Smooth muscle cell (in vitro differentiated cells): ENCODE measurements around the gene GADD45B. TPM values are rescaled to one million over a fixed set of nuclear protein-coding genes. Genes with fewer than 3 reads are reported as not detected.

Experiments
- DNase-seq: peaks from one replicate; lab custom pipeline; 2025; ENCODE audit not compliant: unreplicated experiment; lab: John Stamatoyannopoulos, UW
- H2AFZ ChIP-seq: fragments of 200-600 bp; sonication (generic); 2 replicates; pipeline ENCODE4 v1.6.0; 2016; ENCODE audit warnings: antibody characterized with exemption, low read depth, mild to moderate bottlenecking
- H3F3A ChIP-seq: fragments of 200-600 bp; sonication (generic); 2 replicates; pipeline ENCODE4 v1.6.0; 2017; ENCODE audit warnings: antibody characterized with exemption, low read depth
- H3K27ac ChIP-seq: fragments of 200-600 bp; sonication (generic); 2 replicates; pipeline ENCODE4 v1.5.1; 2016; ENCODE audit warnings: low read depth, mild to moderate bottlenecking
- H3K27me3 ChIP-seq: fragments of 200-600 bp; sonication (generic); 2 replicates; pipeline ENCODE4 v1.6.1; 2016; ENCODE audit warnings: low read depth, mild to moderate bottlenecking
- H3K36me3 ChIP-seq: fragments of 200-600 bp; sonication (generic); 2 replicates; pipeline ENCODE4 v1.5.1; 2016; ENCODE audit warnings: low read depth
- H3K4me1 ChIP-seq: fragments of 200-600 bp; sonication (generic); 2 replicates; pipeline ENCODE4 v1.5.1; 2016; ENCODE audit warnings: low read depth
- H3K4me2 ChIP-seq: fragments of 200-600 bp; sonication (generic); 2 replicates; pipeline ENCODE4 v1.6.0; 2016; ENCODE audit warnings: mild to moderate bottlenecking
- H3K4me3 ChIP-seq: fragments of 200-600 bp; sonication (generic); 2 replicates; pipeline ENCODE4 v1.5.1; 2016; ENCODE audit warnings: mild to moderate bottlenecking
- H3K79me2 ChIP-seq: fragments of 200-600 bp; sonication (generic); 2 replicates; pipeline ENCODE4 v1.6.0; 2016; ENCODE audit warnings: low read depth, mild to moderate bottlenecking
- H3K9ac ChIP-seq: fragments of 200-600 bp; sonication (generic); 2 replicates; pipeline ENCODE4 v1.6.0; 2016; ENCODE audit warnings: low read depth
- H3K9me3 ChIP-seq: fragments of 200-600 bp; sonication (generic); replicated peaks from 2 replicates; pipeline ENCODE4 v1.5.1; 2016; ENCODE audit warnings: low read depth
- H4K20me1 ChIP-seq: fragments of 200-600 bp; sonication (generic); 2 replicates; pipeline ENCODE4 v1.6.0; 2016; ENCODE audit warnings: low read depth
- WGBS: methylation state at CpG from one replicate; pipeline ENCODE4 v1.1.7; 2016; ENCODE audit warnings: low lambda C conversion rate; 5-methylcytosine and 5-hydroxymethylcytosine counted together
- polyA plus RNA-seq: library from polyadenylated mRNA; unstranded; fragments of >200 nt; fragmentation: Nextera tagmentation; extraction: Ambion mirVana; gene quantifications from 2 replicates; pipeline ENCODE4 v1.2.1, GENCODE V29; 2016
- total RNA-seq: library from RNA; depleted of rRNA; stranded (reverse); fragments of >200 nt; gene quantifications from 2 replicates; pipeline ENCODE4 v1.2.3, GENCODE V29; 2014
- TF ChIP-seq, protein P1 (sequence below): fragments of 200-600 bp; sonication (generic); IDR thresholded peaks from 2 replicates; pipeline ENCODE4 v1.5.1; 2017; ENCODE audit warnings: borderline replicate concordance, mild to moderate bottlenecking, antibody characterized with exemption; ENCODE audit not compliant: insufficient read depth, poor library complexity, severe bottlenecking

The GADD45B gene
- total and polyA plus RNA-seq, 2 experiments from 2014 or later, result 252 to 533 TPM

DNA sequence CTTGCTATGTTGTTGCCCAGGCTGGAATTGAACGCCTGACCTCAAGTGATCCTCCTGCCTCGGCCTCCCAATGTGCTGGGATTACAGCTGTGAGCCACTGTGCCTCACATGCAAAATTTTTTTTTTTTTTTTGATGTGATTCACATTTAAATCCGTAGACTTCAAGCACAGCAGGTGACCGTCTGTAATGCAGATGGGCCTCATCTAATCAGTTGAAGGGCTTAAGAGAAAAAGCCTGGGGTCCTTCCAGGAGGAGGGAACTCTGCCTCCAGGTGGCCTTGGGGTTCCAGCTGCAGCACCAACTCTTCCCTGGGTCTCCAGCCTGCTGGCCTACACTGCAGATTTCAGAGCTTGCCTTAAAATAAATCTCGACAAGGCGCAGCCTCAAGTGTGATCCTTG, 43.6 kb downstream of the GADD45B start:
- 87% methylated on average over 6 of the region's 6 CpGs for WGBS
- H3K4me2 ChIP-seq, result no peak overlapping the region
- H3K9me3 ChIP-seq, result no peaks in the 10 kb centered on the region
- no peaks in the 10 kb centered on the region for H4K20me1 ChIP-seq
- no peak overlapping the region for H3K4me3 ChIP-seq
- no peaks in the 10 kb centered on the region for H3K27me3 ChIP-seq
- H3K79me2 ChIP-seq, result no peaks in the 10 kb centered on the region
- H3K4me1 ChIP-seq, result peaks cover 12% of the 10 kb centered on the region
- DNase-seq, result no peak
- H2AFZ ChIP-seq, result no peak overlapping the region
- H3F3A ChIP-seq, result peaks cover 20% of the 10 kb centered on the region
- TF ChIP-seq, protein P1, sequence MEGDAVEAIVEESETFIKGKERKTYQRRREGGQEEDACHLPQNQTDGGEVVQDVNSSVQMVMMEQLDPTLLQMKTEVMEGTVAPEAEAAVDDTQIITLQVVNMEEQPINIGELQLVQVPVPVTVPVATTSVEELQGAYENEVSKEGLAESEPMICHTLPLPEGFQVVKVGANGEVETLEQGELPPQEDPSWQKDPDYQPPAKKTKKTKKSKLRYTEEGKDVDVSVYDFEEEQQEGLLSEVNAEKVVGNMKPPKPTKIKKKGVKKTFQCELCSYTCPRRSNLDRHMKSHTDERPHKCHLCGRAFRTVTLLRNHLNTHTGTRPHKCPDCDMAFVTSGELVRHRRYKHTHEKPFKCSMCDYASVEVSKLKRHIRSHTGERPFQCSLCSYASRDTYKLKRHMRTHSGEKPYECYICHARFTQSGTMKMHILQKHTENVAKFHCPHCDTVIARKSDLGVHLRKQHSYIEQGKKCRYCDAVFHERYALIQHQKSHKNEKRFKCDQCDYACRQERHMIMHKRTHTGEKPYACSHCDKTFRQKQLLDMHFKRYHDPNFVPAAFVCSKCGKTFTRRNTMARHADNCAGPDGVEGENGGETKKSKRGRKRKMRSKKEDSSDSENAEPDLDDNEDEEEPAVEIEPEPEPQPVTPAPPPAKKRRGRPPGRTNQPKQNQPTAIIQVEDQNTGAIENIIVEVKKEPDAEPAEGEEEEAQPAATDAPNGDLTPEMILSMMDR, result no peak
- no peaks in the 10 kb centered on the region for H3K36me3 ChIP-seq
- H3K27ac ChIP-seq, result no peak overlapping the region
- no peak overlapping the region for H3K9ac ChIP-seq

DNA sequence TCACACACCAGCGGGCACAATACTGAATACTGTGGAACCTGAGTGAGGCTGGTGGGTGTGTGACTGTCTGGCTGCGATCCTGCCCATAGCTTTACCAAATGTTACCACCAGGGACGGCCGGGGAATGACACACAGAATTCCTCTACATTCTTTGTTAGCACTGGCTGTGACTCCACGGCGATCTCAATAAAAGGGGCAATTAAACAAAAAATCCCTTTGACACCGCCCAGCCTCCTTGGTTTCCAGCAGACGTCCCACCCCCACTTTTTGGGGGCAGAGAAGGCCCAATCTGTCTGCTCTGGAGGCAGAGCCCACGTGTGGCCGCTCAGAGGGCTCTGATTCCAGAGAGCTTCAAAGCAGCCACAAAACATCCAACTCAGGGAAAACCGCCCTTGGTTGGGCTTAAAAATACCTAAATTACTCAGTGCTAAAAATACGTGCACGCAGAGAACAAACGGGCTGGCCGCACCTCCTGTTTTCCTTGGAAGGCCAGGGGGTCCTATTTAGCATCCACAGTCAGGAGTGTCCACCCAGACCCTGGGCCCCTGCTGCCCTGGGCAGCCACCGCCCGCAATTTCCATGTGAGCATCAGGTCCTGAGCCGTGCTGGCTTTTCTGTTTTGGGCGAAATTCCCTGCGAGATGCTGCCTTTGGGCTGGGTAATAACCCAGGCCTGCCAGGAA, 47.8 kb downstream of the GADD45B start:
- TF ChIP-seq, protein P1, result peak; percentile 40
- Histone ChIP-seq H3K4me1 (peaks cover 12% of the 10 kb centered on the region), H3K27ac (peak overlapping the region; percentile 85), H3K27me3 (no peaks in the 10 kb centered on the region), H3K9me3 (no peaks in the 10 kb centered on the region), H3K4me2 (peak overlapping the region; percentile 75), H3K9ac (peak overlapping the region; percentile 8), H3F3A (peaks cover 23% of the 10 kb centered on the region), H3K4me3 (no peak overlapping the region), H2AFZ (no peak overlapping the region), H3K79me2 (no peaks in the 10 kb centered on the region), H3K36me3 (no peaks in the 10 kb centered on the region), H4K20me1 (no peaks in the 10 kb centered on the region)
- no peak for DNase-seq
- WGBS, result 21% methylated on average over 20 of the region's 20 CpGs

DNA sequence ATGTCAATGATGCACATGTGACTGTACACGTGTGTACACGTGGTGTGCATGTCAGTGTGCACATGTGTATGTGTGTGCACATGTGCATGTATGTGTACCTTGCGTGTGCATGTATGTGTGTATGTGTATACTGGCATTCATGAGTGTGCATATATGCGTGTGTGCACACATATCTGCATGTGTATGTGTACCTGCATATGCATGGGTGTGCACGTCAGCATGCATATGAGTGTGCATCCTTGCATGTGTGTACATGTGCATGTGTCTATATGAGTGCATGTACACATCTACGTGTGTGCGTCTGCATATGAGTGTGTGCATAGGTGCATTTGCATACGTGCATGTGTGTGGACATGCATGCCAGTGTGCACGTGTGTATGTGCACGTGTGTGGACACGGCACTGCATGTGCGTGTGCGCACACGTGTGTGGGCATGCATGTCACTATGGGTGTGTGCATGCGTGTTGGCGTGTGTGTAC, 48.5 kb downstream of the GADD45B start:
- peak overlapping the region; percentile 8 for H3K9ac ChIP-seq
- peak overlapping the region; percentile 75 for H3K4me2 ChIP-seq
- no peaks in the 10 kb centered on the region for H4K20me1 ChIP-seq
- H3K27ac ChIP-seq, result peak overlapping the region; percentile 85
- 93% methylated on average over 16 of the region's 16 CpGs for WGBS
- H3F3A ChIP-seq, result peaks cover 23% of the 10 kb centered on the region
- H2AFZ ChIP-seq, result no peak overlapping the region
- TF ChIP-seq, protein P1, result no peak
- H3K9me3 ChIP-seq, result no peaks in the 10 kb centered on the region
- H3K79me2 ChIP-seq, result no peaks in the 10 kb centered on the region
- no peaks in the 10 kb centered on the region for H3K27me3 ChIP-seq
- H3K4me1 ChIP-seq, result peaks cover 12% of the 10 kb centered on the region
- no peak overlapping the region for H3K4me3 ChIP-seq
- no peaks in the 10 kb centered on the region for H3K36me3 ChIP-seq
- DNase-seq, result no peak
